Right cardiac atrium (tissue), 5 donors: ENCODE data around the gene MLYCD. TPM values are rescaled to one million over a fixed set of nuclear protein-coding genes. Genes with fewer than 3 reads are reported as not detected.
A peak's percentile ranks its signal among the peaks of the same experiment; 100 is the strongest.

ENCODE experiments used
- ATAC-seq, 2 donors: fragments of 200-7000 bp; cut with Tn5 transposase; one replicate each; pipeline versions ENCODE4 v1.8.0 to v1.9.1; 2020; ENCODE audit warnings: moderate library complexity in 2 of 2, mild to moderate bottlenecking in 1 of 2
- DNase-seq, 3 donors: peaks; one replicate each; pipeline ENCODE4 v3.0.0-alpha.2; 2020
- H3K27ac ChIP-seq: one replicate; pipeline ENCODE4 v1.5.1; 2013; ENCODE audit warnings: mild to moderate bottlenecking, low read length, control low read depth, moderate library complexity
- H3K27me3 ChIP-seq: one replicate; pipeline ENCODE4 v1.6.1; 2013; ENCODE audit not compliant: control insufficient read depth, insufficient read depth
- H3K4me1 ChIP-seq: one replicate; pipeline ENCODE4 v1.6.1; 2013; ENCODE audit warnings: low read length; ENCODE audit not compliant: control insufficient read depth, insufficient read depth
- H3K4me3 ChIP-seq: one replicate; pipeline ENCODE4 v1.5.1; 2013; ENCODE audit warnings: low read length, control low read depth
- H3K9me3 ChIP-seq: one replicate; pipeline ENCODE4 v1.6.1; 2013; ENCODE audit warnings: low read length; ENCODE audit not compliant: control insufficient read depth
- WGBS: extraction: QIAGEN DNeasy Blood & Tissue Kit; methylation state at CpG from one replicate; pipeline ENCODE4 v1.1.7; 2013; 5-methylcytosine and 5-hydroxymethylcytosine counted together
- intact Hi-C, 4 donors: fragments of 100-400 bp; cut with DNase I; formaldehyde crosslinking; loops; one replicate each; pipeline versions ENCODE4 v1.11.0 to v1.14.0; 2022 to 2023
- polyA plus RNA-seq: library from polyadenylated mRNA; stranded (reverse); fragments of 200-250 nt; gene quantifications from one replicate; pipeline ENCODE4 v1.2.3, GENCODE V29; 2013
- total RNA-seq, 4 donors: library from RNA; stranded (reverse); fragmentation: NEBNext Ultra II Directional; extraction: Animal tissue kit (Norgen Biotek cat#: 25700); gene quantifications; one replicate each; pipeline ENCODE4 v1.2.1, GENCODE V29; 2021
- donor health status: healthy with polysubstance abuse.
- donor health status: DM: no; HTN: yes; CAD: no.
- donor health status: DM: no; HTN: no; CAD: no.
- donor health status: DM: no; HTN: yes; CAD: no; lungs with severe emphysema.
- donor health status: DM: yes; HTN: yes; CAD: no.

MLYCD gene
- total and polyA plus RNA-seq, 5 donors = 24.1 to 34.5 (median 27.4) TPM

DNA sequence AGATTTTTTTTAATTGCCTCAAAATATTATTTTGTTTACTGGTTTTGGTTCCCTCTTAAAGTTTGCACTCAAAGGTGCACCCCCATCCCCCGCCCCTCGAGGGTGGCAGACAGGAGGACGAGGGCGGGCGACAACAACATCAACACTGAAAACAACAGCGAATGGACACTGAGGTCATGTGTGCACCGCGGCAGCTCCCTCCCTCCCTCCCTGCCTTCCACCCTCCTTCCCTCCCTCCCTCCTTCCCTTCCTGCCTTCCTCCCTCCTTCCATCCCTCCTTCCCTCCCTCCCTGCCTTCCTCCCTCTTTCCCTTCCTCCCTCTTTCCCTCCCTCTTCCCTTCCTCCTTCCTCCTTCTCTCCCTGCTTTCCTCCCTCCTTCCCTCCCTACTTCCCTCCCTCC lies 52.6 kb downstream of the MLYCD start:
- no peaks in the 10 kb centered on the region for H3K9me3 ChIP-seq
- H3K4me3 ChIP-seq = no peak overlapping the region
- no peak for DNase-seq
- no peak for ATAC-seq
- WGBS = 51% methylated on average over 8 of the region's 8 CpGs
- no peak overlapping the region for H3K27ac ChIP-seq
- intact Hi-C loops = loop anchor here in 2 of 4 donors (10.0 kb wide), 2 partner anchors 127 to 223 kb away; no protein-coding TSS in a partner anchor
- peaks cover 7% of the 10 kb centered on the region for H3K4me1 ChIP-seq
- H3K27me3 ChIP-seq = no peaks in the 10 kb centered on the region

DNA sequence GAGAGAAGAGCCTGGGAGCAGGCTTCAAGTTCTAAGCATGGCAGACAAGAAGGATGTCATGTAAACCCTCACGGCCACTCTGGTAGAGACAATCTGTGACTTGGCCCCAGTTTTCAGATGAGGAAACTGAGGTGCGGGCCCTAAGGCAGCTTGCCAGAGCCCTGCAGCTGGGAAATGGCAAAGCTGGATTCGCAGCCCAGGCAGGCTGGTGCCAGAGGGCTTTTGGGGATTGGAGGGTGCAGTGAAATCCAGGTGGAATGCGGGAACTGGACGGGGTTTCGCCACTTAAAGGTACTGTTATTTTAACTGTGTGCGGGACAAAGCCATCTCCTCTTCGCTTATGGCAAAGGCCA lies 53.6 kb downstream of the MLYCD start:
- WGBS = 26% methylated on average over 8 of the region's 8 CpGs
- ATAC-seq (no peak), DNase-seq (peak in 1 of 3 donors; percentile 74)
- intact Hi-C loops = loop anchor here in 2 of 4 donors (10.0 kb wide), 2 partner anchors 128 to 222 kb away; no protein-coding TSS in a partner anchor
- Histone ChIP-seq H3K27me3 (no peaks in the 10 kb centered on the region), H3K27ac (peak overlapping the region; percentile 70), H3K4me3 (peak overlapping the region; percentile 61), H3K4me1 (peaks cover 7% of the 10 kb centered on the region), H3K9me3 (no peaks in the 10 kb centered on the region)

DNA sequence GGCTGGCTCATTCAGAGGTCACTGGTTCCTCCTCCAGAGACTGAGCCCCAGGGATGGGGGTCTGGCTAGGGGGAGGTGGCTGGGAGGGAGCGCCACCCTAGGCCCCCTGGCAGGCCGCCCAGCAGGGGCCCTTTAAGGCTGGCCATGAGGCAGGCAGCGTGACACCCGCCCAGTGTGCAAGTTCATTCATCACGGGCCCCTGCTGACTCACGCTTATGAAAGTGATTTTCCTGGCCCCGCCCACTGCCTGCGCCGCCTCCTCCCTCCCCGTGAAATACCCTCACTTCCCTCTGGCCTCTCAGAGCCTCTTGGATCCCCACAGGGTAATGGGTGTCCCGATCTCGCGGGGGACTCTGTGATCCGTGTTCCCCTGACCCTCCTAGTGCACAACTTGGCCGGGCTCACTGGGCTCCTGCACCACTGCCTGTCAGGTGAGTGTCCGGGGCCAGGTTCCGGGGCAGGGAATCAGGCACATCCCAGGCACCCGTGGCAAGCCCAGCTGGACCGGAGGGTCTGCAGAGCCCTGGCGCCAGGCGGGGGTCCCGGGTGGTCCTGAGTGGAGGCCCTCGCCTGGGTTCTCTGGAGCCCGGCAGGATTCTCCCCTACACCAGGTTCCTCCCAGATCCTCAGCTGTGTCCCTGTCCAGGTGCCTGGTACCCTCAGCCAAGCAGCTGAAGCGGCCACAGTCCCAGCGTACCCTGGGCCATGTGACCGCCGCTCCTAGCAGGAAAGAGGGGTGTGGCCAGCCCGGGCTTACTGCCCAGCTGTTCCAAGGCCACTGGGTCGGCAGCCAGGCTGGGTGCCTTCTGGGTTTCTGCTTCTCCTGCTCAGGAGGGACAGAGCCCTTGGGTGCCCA lies 54.3 kb downstream of the MLYCD start, which contains the start of gene OSGIN1:
Gene OSGIN1 (plus strand): TSS at position 301 of the 856 bp plus-strand sequence. CDS start 4,432 bp downstream, outside the sequence.
- Histone ChIP-seq H3K9me3 (no peaks in the 10 kb centered on the region), H3K4me1 (peaks cover 7% of the 10 kb centered on the region), H3K27me3 (no peaks in the 10 kb centered on the region), H3K27ac (peak within 1 kb of the TSS; percentile 82), H3K4me3 (peak within 1 kb of the TSS; percentile 61)
- 5% methylated on average over 30 of the region's 30 CpGs for WGBS
- ATAC-seq (peak; percentile 94 to 95), DNase-seq (peak; percentile 96 to 99 (median 97))
- intact Hi-C loops = loop anchor here in 2 of 4 donors (10.0 kb wide), 2 partner anchors 128 to 222 kb away; no protein-coding TSS in a partner anchor

DNA sequence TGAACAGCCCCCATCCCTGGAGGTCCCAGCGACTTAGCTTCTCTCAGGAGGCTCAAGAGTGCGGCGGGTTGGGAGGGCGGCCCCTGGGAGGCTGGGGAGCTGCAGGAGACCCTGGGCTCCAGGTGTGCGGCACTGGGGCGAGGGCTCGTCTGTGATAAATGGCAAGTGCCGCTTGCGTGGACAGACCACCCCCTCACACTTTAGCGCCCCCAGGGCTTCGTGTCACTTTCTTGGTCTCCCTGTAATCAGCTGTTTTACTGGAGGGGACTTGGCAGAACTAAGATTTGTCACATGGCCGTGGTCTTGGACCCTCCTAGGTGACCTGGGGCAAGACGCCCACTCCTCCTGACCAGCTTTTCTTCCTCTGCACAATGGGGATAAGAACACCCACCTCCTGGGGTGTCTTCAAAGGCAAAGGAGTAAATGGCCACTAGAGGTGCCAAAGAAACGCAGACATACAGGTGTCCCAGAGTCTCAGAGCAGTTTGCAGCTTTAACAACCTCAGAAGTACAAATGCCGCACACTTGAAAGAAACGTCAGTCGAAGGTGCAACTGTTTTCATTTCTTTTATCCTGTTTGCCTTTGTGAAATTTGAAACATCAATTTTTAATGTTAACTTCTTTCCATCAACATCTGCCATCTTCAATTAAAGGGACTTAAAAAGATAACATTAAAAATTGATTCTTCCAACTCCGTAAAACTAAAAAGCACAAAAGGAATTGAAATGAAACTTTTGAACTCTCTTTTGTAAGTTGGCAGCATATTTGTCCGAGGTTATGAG lies 55.1 kb downstream of the MLYCD start:
- Histone ChIP-seq H3K9me3 (no peaks in the 10 kb centered on the region), H3K4me3 (peak overlapping the region; percentile 61), H3K27ac (peak overlapping the region; percentile 63), H3K27me3 (no peaks in the 10 kb centered on the region), H3K4me1 (peaks cover 7% of the 10 kb centered on the region)
- intact Hi-C loops = loop anchor here in 2 of 4 donors (10.0 kb wide), 2 partner anchors 129 to 221 kb away; no protein-coding TSS in a partner anchor
- 19% methylated on average over 19 of the region's 19 CpGs for WGBS
- ATAC-seq (no peak), DNase-seq (no peak)

DNA sequence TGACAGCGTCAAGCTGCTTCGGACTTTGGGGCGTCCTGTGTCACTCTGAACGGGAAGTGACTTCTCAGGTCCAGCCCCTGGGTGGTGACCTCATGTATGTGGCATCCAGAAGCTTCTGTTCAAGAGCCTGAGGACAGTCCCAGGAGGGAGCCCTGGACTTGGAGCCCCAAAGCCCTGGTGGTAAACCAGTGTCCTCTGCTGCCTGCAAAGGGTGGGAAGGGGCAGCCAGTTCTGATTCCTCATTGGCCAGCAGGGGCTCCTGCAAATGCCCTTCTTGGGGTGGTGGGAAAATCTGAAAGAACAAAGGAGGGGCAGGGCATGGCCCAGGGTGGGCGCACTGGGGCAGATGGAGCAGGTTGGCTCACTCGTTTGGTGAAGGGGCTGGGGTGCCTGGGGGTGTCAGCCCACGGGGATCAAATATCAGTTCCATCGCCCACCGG lies 55.7 kb downstream of the MLYCD start:
- H3K4me1 ChIP-seq = peaks cover 7% of the 10 kb centered on the region
- no peak overlapping the region for H3K4me3 ChIP-seq
- peak; percentile 72 to 75 (median 73) for DNase-seq
- no peak overlapping the region for H3K27ac ChIP-seq
- ATAC-seq = peak in 1 of 2 donors; percentile 38
- no peaks in the 10 kb centered on the region for H3K27me3 ChIP-seq
- intact Hi-C loops = loop anchor here in 2 of 4 donors (5.0 to 10.0 kb wide), 5 partner anchors 108 to 528 kb away; partner anchors contain the start of gene TAF1C (in 1 of the 2)
- 62% methylated on average over 9 of the region's 9 CpGs for WGBS
- H3K9me3 ChIP-seq = no peaks in the 10 kb centered on the region

DNA sequence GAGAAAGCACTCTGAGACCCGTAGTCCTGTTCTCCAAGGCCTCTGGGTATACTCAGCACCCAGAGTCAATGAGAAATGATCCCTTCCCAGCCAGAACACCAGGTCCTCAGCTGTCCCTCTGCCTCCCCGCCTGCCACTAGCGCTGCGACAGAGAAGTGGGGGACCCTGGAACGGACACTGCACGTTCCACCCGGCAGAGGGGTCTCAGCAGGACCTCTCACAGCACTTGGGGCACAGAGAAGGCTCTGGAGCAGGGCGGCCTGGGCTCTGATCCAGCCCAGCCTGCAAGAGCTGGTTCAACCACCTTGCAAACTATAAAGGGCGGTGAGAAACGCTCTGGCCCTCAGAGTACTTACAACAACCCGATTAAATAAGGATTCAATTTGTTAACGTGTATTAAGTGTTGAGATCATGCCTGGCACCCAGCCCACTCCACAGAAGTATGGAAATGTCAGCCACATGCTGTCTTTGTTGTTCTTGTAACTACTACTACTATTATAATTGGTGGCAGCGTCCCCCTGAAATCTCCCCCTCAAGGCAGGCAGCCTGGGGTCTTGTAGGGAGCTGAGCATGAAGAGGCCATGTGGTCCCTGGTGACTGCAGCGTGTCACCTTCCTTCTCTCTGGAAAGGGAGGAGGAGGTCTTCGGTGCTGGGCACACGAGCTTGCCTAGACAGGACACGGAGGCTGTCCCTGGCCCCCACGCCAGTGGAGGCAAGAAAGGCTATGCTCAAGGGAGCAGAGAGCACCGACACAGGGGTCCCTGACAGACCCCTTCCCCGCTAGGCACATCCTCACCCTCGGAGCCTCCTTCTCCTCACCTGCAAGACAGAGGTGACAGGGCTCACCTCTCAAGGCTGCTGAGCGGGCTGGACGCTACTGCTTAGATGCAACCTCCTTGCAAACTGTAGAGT lies 56.6 kb downstream of the MLYCD start:
- 71% methylated on average over 23 of the region's 23 CpGs for WGBS
- no peak overlapping the region for H3K4me3 ChIP-seq
- peak in 2 of 3 donors; percentile 58 to 71 for DNase-seq
- H3K27ac ChIP-seq = no peak overlapping the region
- no peaks in the 10 kb centered on the region for H3K27me3 ChIP-seq
- ATAC-seq = no peak
- peaks cover 7% of the 10 kb centered on the region for H3K4me1 ChIP-seq
- H3K9me3 ChIP-seq = no peaks in the 10 kb centered on the region
- intact Hi-C loops = loop anchor here in 2 of 4 donors (5.0 to 10.0 kb wide), 5 partner anchors 107 to 527 kb away; partner anchors contain the start of gene TAF1C (in 1 of the 2)

DNA sequence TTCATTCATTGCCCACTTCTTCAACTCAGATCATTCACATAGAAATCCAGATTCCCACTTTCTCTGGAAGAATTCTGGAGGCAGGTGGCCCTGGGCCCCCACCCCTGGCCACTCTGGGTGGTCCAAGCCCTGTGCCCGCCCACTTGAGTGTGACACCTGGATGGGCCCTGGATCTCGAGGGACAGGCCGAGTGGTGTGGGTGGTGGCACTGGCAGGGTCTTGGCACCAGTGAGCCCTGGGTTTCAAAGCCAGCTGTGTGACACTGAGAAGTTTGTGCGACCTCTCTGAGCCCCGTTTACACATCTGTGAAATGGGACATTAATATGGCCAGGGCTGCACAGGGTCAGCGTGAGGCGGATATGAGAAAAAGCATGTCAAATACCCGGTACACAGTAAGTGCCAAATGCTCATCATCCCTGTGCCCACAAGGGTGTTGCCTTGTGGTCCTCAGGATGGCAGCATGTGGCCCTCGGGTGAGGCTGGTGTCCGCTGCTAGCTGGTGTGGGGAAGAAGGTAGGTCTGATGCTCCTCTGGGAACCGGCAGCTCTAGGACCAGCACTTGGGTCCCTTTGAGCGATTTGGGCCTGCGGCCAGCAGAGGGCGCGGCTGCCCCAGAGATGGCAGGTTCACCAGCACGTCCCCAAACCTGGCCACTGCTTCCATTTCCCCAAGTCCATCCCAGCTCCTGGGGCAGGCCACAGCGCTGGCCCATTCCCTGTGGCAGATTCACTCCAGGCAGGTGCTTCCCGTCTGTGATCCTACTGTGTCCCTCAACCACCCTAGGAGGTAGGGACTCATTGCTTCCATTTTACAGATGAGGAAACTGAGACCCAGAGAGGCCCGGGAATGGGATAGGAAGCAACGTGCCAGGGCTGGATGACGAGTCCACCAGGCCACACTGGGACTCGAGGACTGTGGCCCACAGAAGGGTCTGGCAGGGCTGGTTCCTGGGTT lies 57.7 kb downstream of the MLYCD start:
- no peaks in the 10 kb centered on the region for H3K27me3 ChIP-seq
- no peaks in the 10 kb centered on the region for H3K9me3 ChIP-seq
- peaks cover 7% of the 10 kb centered on the region for H3K4me1 ChIP-seq
- H3K27ac ChIP-seq = no peak overlapping the region
- DNase-seq = peak; percentile 82 to 93 (median 93)
- peak; percentile 2 to 7 for ATAC-seq
- 50% methylated on average over 22 of the region's 22 CpGs for WGBS
- H3K4me3 ChIP-seq = no peak overlapping the region
- intact Hi-C loops = loop anchor here in 2 of 4 donors (5.0 to 10.0 kb wide), 5 partner anchors 106 to 526 kb away; partner anchors contain the start of gene TAF1C (in 1 of the 2)

DNA sequence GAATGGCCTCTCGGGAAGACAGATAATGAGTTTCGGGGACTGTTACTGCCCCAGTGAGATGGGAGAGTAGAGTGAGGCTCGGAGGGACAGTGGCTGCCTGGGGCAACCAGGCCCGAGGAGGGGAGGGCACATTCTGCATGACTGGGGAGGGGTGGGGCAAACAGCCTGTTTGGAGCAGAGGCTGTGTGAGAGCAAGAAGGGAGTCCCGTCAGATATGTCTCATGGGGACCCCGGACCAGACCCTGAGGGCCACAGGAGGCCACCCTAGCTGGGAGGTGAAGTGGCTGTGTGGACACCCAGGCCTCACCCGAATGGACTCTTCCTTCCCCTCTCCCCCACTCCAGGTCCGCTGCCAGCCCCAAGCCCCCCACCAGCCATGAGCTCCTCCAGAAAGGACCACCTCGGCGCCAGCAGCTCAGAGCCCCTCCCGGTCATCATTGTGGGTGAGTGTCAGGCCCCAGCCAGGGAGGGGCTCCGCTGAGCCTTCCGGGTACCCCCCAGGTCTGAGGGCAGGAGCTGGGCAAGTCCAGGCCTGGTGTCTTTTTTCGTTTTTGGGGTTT lies 58.5 kb downstream of the MLYCD start:
- WGBS = 91% methylated on average over 14 of the region's 14 CpGs
- peaks cover 7% of the 10 kb centered on the region for H3K4me1 ChIP-seq
- ATAC-seq (no peak), DNase-seq (peak in 2 of 3 donors; percentile 40 to 62)
- no peaks in the 10 kb centered on the region for H3K27me3 ChIP-seq
- intact Hi-C loops = loop anchor here in 2 of 4 donors (5.0 to 10.0 kb wide), 5 partner anchors 105 to 525 kb away; partner anchors contain the start of gene TAF1C (in 1 of the 2)
- H3K27ac ChIP-seq = no peak overlapping the region
- H3K9me3 ChIP-seq = no peaks in the 10 kb centered on the region
- H3K4me3 ChIP-seq = no peak overlapping the region
